Measurements from ENCODE around the gene TBATA.
"Not testable (repeated sequence)": the region's sequence is repeated elsewhere in the genome, so short reads cannot be mapped to it uniquely, and the experiment has no call there.

GRCh38 chr10:70770516-70770915 lies 14.7 kb downstream of the TBATA start:
- not testable (repeated sequence) for TF ChIP-seq EZH2 (IDR thresholded peaks at IDR 0.05); POLR2AphosphoS5 (IDR thresholded peaks at IDR 0.05; ENCODE audit: borderline replicate concordance, low read depth, low read length); FOXP2 (optimal IDR thresholded peaks at IDR 0.05; ENCODE audit: control extremely low read depth, extremely low read length, insufficient read depth)
